CD4-positive, alpha-beta T cell treated with Interleukin-17A for 1 hour (primary cell): Measurements from ENCODE around the gene MRAS.

Experiments used
- DNase-seq: peaks from one replicate; pipeline ENCODE4 v3.0.0-alpha.2; 2020

The MRAS gene

GRCh38 chr3:138344754-138345153 is 3.6 kb upstream of the MRAS start:
- no peak for DNase-seq

GRCh38 chr3:138348754-138349739 is 668 bp downstream of the MRAS start:
- no peak for DNase-seq

GRCh38 chr3:138349926-138350665 is 1.7 kb downstream of the MRAS start:
- no peak for DNase-seq

GRCh38 chr3:138351151-138351550 is 2.8 kb downstream of the MRAS start:
- no peak for DNase-seq

- DNase-seq, result no peak
These were observed 3.7 kb downstream of the MRAS start for GRCh38 chr3:138351916-138352550.

GRCh38 chr3:138354376-138354775 is 6.0 kb downstream of the MRAS start:
- no peak for DNase-seq

GRCh38 chr3:138355071-138355470 is 6.7 kb downstream of the MRAS start:
- no peak for DNase-seq

GRCh38 chr3:138356730-138357405 is 8.5 kb downstream of the MRAS start:
- DNase-seq, result no peak

GRCh38 chr3:138359148-138359918 is 11.0 kb downstream of the MRAS start:
- no peak for DNase-seq

- DNase-seq, result no peak
These were observed 11.8 kb downstream of the MRAS start for GRCh38 chr3:138359919-138360868.

GRCh38 chr3:138360869-138361525 is 12.6 kb downstream of the MRAS start:
- DNase-seq, result no peak

GRCh38 chr3:138361561-138361971 is 13.2 kb downstream of the MRAS start:
- DNase-seq, result no peak

GRCh38 chr3:138362538-138362937 is 14.2 kb downstream of the MRAS start:
- DNase-seq, result no peak

- no peak for DNase-seq
These were observed 14.9 kb downstream of the MRAS start for GRCh38 chr3:138363322-138363721.

GRCh38 chr3:138364356-138365252 is 16.2 kb downstream of the MRAS start:
- DNase-seq, result no peak

GRCh38 chr3:138365253-138365555 is 16.8 kb downstream of the MRAS start:
- DNase-seq, result no peak

- DNase-seq, result no peak
These were observed 17.8 kb downstream of the MRAS start for GRCh38 chr3:138366006-138366759.

- DNase-seq, result no peak
These were observed 19.0 kb downstream of the MRAS start for GRCh38 chr3:138367326-138367850.
